Hepatocyte (in vitro differentiated cells): Measurements from ENCODE around the gene MSL3B.

Experiments used
- DNase-seq: peaks from one replicate; pipeline ENCODE4 v3.0.0-alpha.2; 2016; ENCODE audit warnings: low spot score
- H2AFZ ChIP-seq: fragments of 200-600 bp; sonication (generic); 2 replicates; pipeline ENCODE4 v1.6.0; 2016; ENCODE audit warnings: antibody characterized with exemption, mild to moderate bottlenecking
- H3K27ac ChIP-seq: fragments of 200-600 bp; sonication (generic); 2 replicates; pipeline ENCODE4 v1.5.1; 2016; ENCODE audit warnings: mild to moderate bottlenecking
- H3K27me3 ChIP-seq: fragments of 200-600 bp; sonication (generic); 2 replicates; pipeline ENCODE4 v1.6.1; 2016
- H3K36me3 ChIP-seq: fragments of 200-600 bp; sonication (generic); replicated peaks from 2 replicates; pipeline ENCODE4 v1.5.1; 2016; ENCODE audit warnings: low read depth; ENCODE audit not compliant: insufficient read depth
- H3K4me1 ChIP-seq: fragments of 200-600 bp; sonication (generic); 2 replicates; pipeline ENCODE4 v1.5.1; 2016; ENCODE audit warnings: mild to moderate bottlenecking, moderate library complexity; ENCODE audit not compliant: insufficient read depth
- H3K4me2 ChIP-seq: fragments of 200-600 bp; sonication (generic); 2 replicates; pipeline ENCODE4 v1.6.0; 2016
- H3K4me3 ChIP-seq: fragments of 200-600 bp; sonication (generic); 2 replicates; pipeline ENCODE4 v1.5.1; 2016; ENCODE audit warnings: mild to moderate bottlenecking
- H3K79me2 ChIP-seq: fragments of 200-600 bp; sonication (generic); 2 replicates; pipeline ENCODE4 v1.6.0; 2017; ENCODE audit warnings: mild to moderate bottlenecking
- H3K9me2 ChIP-seq: fragments of 200-600 bp; sonication (generic); replicated peaks from 2 replicates; pipeline ENCODE4 v1.6.0; 2017; ENCODE audit warnings: mild to moderate bottlenecking; ENCODE audit not compliant: insufficient read depth
- H3K9me3 ChIP-seq: fragments of 200-600 bp; sonication (generic); 2 replicates; pipeline ENCODE4 v1.5.1; 2016; ENCODE audit warnings: low read depth, mild to moderate bottlenecking
- H4K20me1 ChIP-seq: fragments of 200-600 bp; sonication (generic); 2 replicates; pipeline ENCODE4 v1.6.0; 2016; ENCODE audit warnings: mild to moderate bottlenecking; ENCODE audit not compliant: insufficient read depth, poor library complexity, severe bottlenecking
- EZH2 ChIP-seq: fragments of 200-600 bp; sonication (generic); IDR thresholded peaks from 2 replicates; pipeline ENCODE4 v1.6.1; 2016; ENCODE audit warnings: antibody characterized with exemption, mild to moderate bottlenecking, borderline replicate concordance
- EZH2phosphoT487 ChIP-seq: fragments of 200-600 bp; sonication (generic); IDR thresholded peaks from one replicate; pipeline ENCODE4 v1.6.1; 2018; ENCODE audit warnings: antibody characterized with exemption, mild to moderate bottlenecking, low read depth, moderate library complexity; ENCODE audit not compliant: unreplicated experiment, severe bottlenecking
- WGBS: methylation state at CpG from one replicate; pipeline ENCODE4 v1.1.6; 2016; ENCODE audit warnings: low lambda C conversion rate; ENCODE audit errors: missing lambda C conversion rate; 5-methylcytosine and 5-hydroxymethylcytosine counted together
- TF ChIP-seq, protein P1 (sequence below): fragments of 200-600 bp; sonication (generic); IDR thresholded peaks from 2 replicates; pipeline ENCODE4 v1.5.1; 2016; ENCODE audit warnings: antibody characterized with exemption, mild to moderate bottlenecking; ENCODE audit not compliant: poor library complexity

MSL3B gene

DNA sequence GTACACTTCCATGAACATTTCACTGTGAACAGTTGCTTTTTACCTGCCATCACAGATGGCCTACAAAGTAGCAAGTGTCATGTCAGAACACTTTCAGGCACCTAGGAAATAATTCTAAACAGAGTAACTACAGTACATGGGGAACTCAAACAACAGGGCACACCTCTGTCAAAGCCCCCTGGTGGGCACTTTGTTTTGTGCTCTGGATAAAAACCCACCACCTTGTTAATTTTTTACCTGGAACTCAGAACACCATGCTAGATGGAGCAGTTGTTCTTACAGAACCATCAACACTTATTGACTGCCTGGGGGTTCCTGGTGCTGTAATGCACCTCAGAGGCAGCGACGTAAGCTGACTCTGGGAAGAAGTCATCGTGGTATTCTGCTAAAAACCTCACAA, 2.3 kb downstream of the MSL3B start:
- Histone ChIP-seq H3K27me3 (peaks cover 2% of the 10 kb centered on the region), H3K9me3 (peaks cover 8% of the 10 kb centered on the region), H3K79me2 (no peaks in the 10 kb centered on the region), H3K4me3 (no peak overlapping the region), H3K27ac (no peak overlapping the region), H2AFZ (no peak overlapping the region), H4K20me1 (no peaks in the 10 kb centered on the region), H3K4me2 (no peak overlapping the region), H3K9me2 (no peaks in the 10 kb centered on the region), H3K36me3 (no peaks in the 10 kb centered on the region), H3K4me1 (no peaks in the 10 kb centered on the region)
- DNase-seq = no peak
- TF ChIP-seq EZH2 = no peak
- no peak for TF ChIP-seq EZH2phosphoT487
- WGBS = 93% methylated on average over 3 of the region's 3 CpGs

- Histone ChIP-seq H3K9me2 (no peaks in the 10 kb centered on the region), H3K27ac (no peak overlapping the region), H2AFZ (no peak overlapping the region), H3K27me3 (no peaks in the 10 kb centered on the region), H3K9me3 (no peaks in the 10 kb centered on the region), H3K79me2 (no peaks in the 10 kb centered on the region), H3K4me3 (no peak overlapping the region), H3K4me1 (no peaks in the 10 kb centered on the region), H3K36me3 (no peaks in the 10 kb centered on the region), H3K4me2 (no peak overlapping the region), H4K20me1 (no peaks in the 10 kb centered on the region)
- WGBS = 69% methylated on average over 4 of the region's 4 CpGs
- TF ChIP-seq EZH2 (no peak), EZH2phosphoT487 (no peak)
- TF ChIP-seq, protein P1, sequence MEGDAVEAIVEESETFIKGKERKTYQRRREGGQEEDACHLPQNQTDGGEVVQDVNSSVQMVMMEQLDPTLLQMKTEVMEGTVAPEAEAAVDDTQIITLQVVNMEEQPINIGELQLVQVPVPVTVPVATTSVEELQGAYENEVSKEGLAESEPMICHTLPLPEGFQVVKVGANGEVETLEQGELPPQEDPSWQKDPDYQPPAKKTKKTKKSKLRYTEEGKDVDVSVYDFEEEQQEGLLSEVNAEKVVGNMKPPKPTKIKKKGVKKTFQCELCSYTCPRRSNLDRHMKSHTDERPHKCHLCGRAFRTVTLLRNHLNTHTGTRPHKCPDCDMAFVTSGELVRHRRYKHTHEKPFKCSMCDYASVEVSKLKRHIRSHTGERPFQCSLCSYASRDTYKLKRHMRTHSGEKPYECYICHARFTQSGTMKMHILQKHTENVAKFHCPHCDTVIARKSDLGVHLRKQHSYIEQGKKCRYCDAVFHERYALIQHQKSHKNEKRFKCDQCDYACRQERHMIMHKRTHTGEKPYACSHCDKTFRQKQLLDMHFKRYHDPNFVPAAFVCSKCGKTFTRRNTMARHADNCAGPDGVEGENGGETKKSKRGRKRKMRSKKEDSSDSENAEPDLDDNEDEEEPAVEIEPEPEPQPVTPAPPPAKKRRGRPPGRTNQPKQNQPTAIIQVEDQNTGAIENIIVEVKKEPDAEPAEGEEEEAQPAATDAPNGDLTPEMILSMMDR = no peak
- no peak for DNase-seq
Observed at GRCh38 chr2:233862261-233862768, 5.9 kb downstream of the MSL3B start.

GRCh38 chr2:233858331-233858730, 9.9 kb downstream of the MSL3B start:
- Histone ChIP-seq H3K4me1 (no peaks in the 10 kb centered on the region), H2AFZ (no peak overlapping the region), H3K27ac (no peak overlapping the region), H4K20me1 (no peaks in the 10 kb centered on the region), H3K27me3 (no peaks in the 10 kb centered on the region), H3K4me3 (no peak overlapping the region), H3K36me3 (no peaks in the 10 kb centered on the region), H3K79me2 (peaks cover 5% of the 10 kb centered on the region), H3K9me3 (no peaks in the 10 kb centered on the region), H3K4me2 (no peak overlapping the region), H3K9me2 (no peaks in the 10 kb centered on the region)
- 98% methylated on average over 4 of the region's 4 CpGs for WGBS
- DNase-seq = no peak
- TF ChIP-seq EZH2phosphoT487 (no peak), EZH2 (no peak)
- TF ChIP-seq, protein P1 = no peak

DNA sequence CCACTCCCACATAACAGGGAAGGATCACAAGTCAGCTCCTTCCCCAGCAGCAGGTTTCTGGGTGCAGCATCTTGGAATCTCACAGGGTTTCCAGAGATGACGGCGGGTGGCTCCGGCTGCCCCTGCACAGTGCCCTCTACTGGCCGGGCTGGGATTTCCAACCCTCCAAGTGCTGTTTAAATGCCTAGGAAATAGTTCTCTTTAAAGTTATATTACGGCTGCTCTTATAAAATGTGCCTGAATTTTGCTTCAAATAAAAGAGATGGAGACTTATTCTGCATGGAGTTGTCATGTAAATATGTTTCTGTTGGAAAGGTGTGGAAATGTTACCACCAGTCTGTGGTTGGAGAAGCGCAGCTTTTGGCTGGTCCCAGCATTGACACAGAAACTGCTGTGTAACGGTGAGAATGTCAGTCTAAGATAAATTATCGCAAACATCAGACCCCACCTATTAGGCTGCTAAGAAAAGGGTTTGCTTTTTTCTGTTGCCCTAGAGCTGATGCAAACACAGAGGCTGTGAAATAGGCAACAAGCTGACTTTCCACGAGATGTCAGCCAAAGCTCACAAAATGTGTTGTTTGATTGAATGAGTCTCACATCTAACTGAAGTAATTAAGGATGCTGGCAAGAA, 10.6 kb downstream of the MSL3B start:
- Histone ChIP-seq H2AFZ (no peak overlapping the region), H4K20me1 (no peaks in the 10 kb centered on the region), H3K27me3 (no peaks in the 10 kb centered on the region), H3K36me3 (no peaks in the 10 kb centered on the region), H3K79me2 (peaks cover 12% of the 10 kb centered on the region), H3K27ac (no peak overlapping the region), H3K9me2 (no peaks in the 10 kb centered on the region), H3K4me1 (no peaks in the 10 kb centered on the region), H3K4me3 (no peak overlapping the region), H3K4me2 (no peak overlapping the region), H3K9me3 (no peaks in the 10 kb centered on the region)
- TF ChIP-seq EZH2 (no peak), EZH2phosphoT487 (no peak)
- TF ChIP-seq, protein P1 = peak; percentile 52
- DNase-seq = peak; percentile 45
- 52% methylated on average over 9 of the region's 9 CpGs for WGBS
